H1 (cell line): ENCODE measurements around the gene TAMM41. TPM values are rescaled to one million over a fixed set of nuclear protein-coding genes. Genes with fewer than 3 reads are reported as not detected.

Source experiments
- CTCF ChIA-PET: fragments of 300-600 bp; sonication (Branson Sonifier 250); formaldehyde crosslinking; loops from one replicate; lab custom pipeline; 2021; ENCODE audit not compliant: partially characterized antibody; lab: Charles Lee
- POLR2A ChIA-PET: fragments of 300-600 bp; sonication (Branson Sonifier 250); formaldehyde crosslinking; loops from one replicate; lab custom pipeline; 2021; ENCODE audit warnings: inconsistent platforms; ENCODE audit not compliant: partially characterized antibody; lab: Charles Lee
- DNase-seq, 2 experiments: peaks; one replicate each; pipeline versions ENCODE4 v3.0.0 to v3.0.0-alpha.2; 2010 to 2022; ENCODE audit warnings: low spot score in 2 of 2, low read depth in 1 of 2, mixed read lengths in 1 of 2
- FAIRE-seq: peaks from 2 replicates; lab custom pipeline; 2011; peaks lifted over from hg19 to GRCh38; lab: Jason Lieb, UNC
- H2AFZ ChIP-seq: 2 replicates; pipeline ENCODE4 v1.8.1; 2012; ENCODE audit warnings: low read length, inconsistent platforms
- H2AK5ac ChIP-seq: 2 replicates; pipeline ENCODE4 v1.6.1; 2013; ENCODE audit warnings: low read depth, low read length
- H2BK120ac ChIP-seq: replicated peaks from 2 replicates; pipeline ENCODE3; 2013; ENCODE audit warnings: low read depth, low read length, inconsistent platforms
- H2BK12ac ChIP-seq: 2 replicates; pipeline ENCODE4 v1.6.1; 2013; ENCODE audit warnings: low read depth, low read length
- H2BK15ac ChIP-seq: 2 replicates; pipeline ENCODE4 v1.6.1; 2013; ENCODE audit warnings: low read length
- H2BK20ac ChIP-seq: 2 replicates; pipeline ENCODE4 v1.6.1; 2013; ENCODE audit warnings: low read length
- H2BK5ac ChIP-seq: 2 replicates; pipeline ENCODE4 v1.6.1; 2013; ENCODE audit warnings: low read depth, low read length
- H3K14ac ChIP-seq: 2 replicates; pipeline ENCODE4 v1.6.1; 2013; ENCODE audit warnings: inconsistent platforms; ENCODE audit not compliant: insufficient read length
- H3K18ac ChIP-seq: 2 replicates; pipeline ENCODE4 v1.6.1; 2013; ENCODE audit warnings: low read length; ENCODE audit errors: extremely low read depth
- H3K23ac ChIP-seq: 2 replicates; pipeline ENCODE4 v1.6.1; 2013; ENCODE audit warnings: inconsistent platforms; ENCODE audit not compliant: insufficient read length
- H3K23me2 ChIP-seq: 2 replicates; pipeline ENCODE4 v1.6.1; 2013; ENCODE audit warnings: low read depth, low read length
- H3K27ac ChIP-seq: 2 replicates; pipeline ENCODE4 v1.6.1; 2011; ENCODE audit warnings: low read depth, low read length, inconsistent platforms
- H3K27me3 ChIP-seq, 4 experiments: replicated peaks in 1 of 4; 1 replicate in 1 of 4; 2 replicates in 3 of 4; pipeline versions ENCODE4 v1.6.1 to v1.8.1; 2011 to 2013; ENCODE audit warnings: low read length in 3 of 4, mild to moderate bottlenecking in 3 of 4, inconsistent platforms in 2 of 4, mixed read lengths in 2 of 4, moderate library complexity in 1 of 4; ENCODE audit not compliant: control insufficient read depth in 3 of 4, insufficient read depth in 3 of 4; ENCODE audit errors: extremely low read depth in 1 of 4
- H3K36me3 ChIP-seq, 4 experiments: 2 replicates each; pipeline versions ENCODE4 v1.6.1 to v1.8.1; 2011 to 2013; ENCODE audit warnings: mild to moderate bottlenecking in 4 of 4, low read length in 3 of 4, moderate library complexity in 2 of 4, control low read depth in 1 of 4, inconsistent platforms in 1 of 4; ENCODE audit not compliant: insufficient read depth in 4 of 4, control insufficient read depth in 2 of 4
- H3K4ac ChIP-seq: replicated peaks from 2 replicates; pipeline ENCODE3; 2013; ENCODE audit warnings: low read length, low read depth, mixed read lengths, inconsistent platforms; ENCODE audit not compliant: insufficient read length
- H3K4me1 ChIP-seq, 4 experiments: replicated peaks in 1 of 4; 1 replicate in 1 of 4; 2 replicates in 3 of 4; pipeline versions ENCODE4 v1.6.1 to v1.8.1; 2011 to 2013; ENCODE audit warnings: low read length in 3 of 4, inconsistent platforms in 2 of 4, mixed read lengths in 1 of 4; ENCODE audit not compliant: insufficient read depth in 4 of 4, control insufficient read depth in 3 of 4
- H3K4me2 ChIP-seq, 2 experiments: 2 replicates each; pipeline versions ENCODE4 v1.6.1 to v1.8.1; 2011 to 2013; ENCODE audit warnings: low read depth in 2 of 2, low read length in 2 of 2, control low read depth in 1 of 2, inconsistent platforms in 1 of 2, mild to moderate bottlenecking in 1 of 2; ENCODE audit not compliant: insufficient read depth in 1 of 2
- H3K4me3 ChIP-seq, 4 experiments: fragments of 200-600, 300-600 bp in 1 of 4; sonication (generic), shearing (Covaris generic), sonication (Bioruptor Twin) in 1 of 4; 2 replicates each; pipeline versions ENCODE4 v1.5.1 to v1.8.1; 2011 to 2016; ENCODE audit warnings: low read length in 4 of 4, low read depth in 3 of 4, control low read depth in 2 of 4, inconsistent platforms in 2 of 4, mild to moderate bottlenecking in 2 of 4, mixed read lengths in 1 of 4, moderate library complexity in 1 of 4; ENCODE audit not compliant: insufficient read depth in 2 of 4; ENCODE audit errors: extremely low read depth in 1 of 4
- H3K56ac ChIP-seq: replicated peaks from 2 replicates; pipeline ENCODE3; 2013; ENCODE audit warnings: low read depth, mild to moderate bottlenecking, mixed read lengths, low read length, inconsistent platforms; ENCODE audit not compliant: insufficient read length
- H3K79me1 ChIP-seq: 2 replicates; pipeline ENCODE4 v1.6.1; 2013; ENCODE audit warnings: low read depth, low read length, control low read depth
- H3K79me2 ChIP-seq, 2 experiments: 2 replicates each; pipeline versions ENCODE4 v1.6.1 to v1.8.1; 2012 to 2013; ENCODE audit warnings: low read length in 2 of 2, mild to moderate bottlenecking in 2 of 2, inconsistent platforms in 1 of 2; ENCODE audit not compliant: insufficient read depth in 2 of 2, control insufficient read depth in 1 of 2
- H3K9ac ChIP-seq, 4 experiments: replicated peaks in 1 of 4; 1 replicate in 1 of 4; 2 replicates in 3 of 4; pipeline versions ENCODE4 v1.6.1 to v1.8.1; 2011 to 2013; ENCODE audit warnings: low read depth in 3 of 4, low read length in 3 of 4, control low read depth in 2 of 4, mild to moderate bottlenecking in 2 of 4, moderate library complexity in 2 of 4, inconsistent platforms in 1 of 4; ENCODE audit errors: extremely low read depth in 1 of 4
- H3K9me3 ChIP-seq, 2 experiments: 2 replicates each; pipeline versions ENCODE4 v1.6.1 to v1.8.1; 2012 to 2013; ENCODE audit warnings: mild to moderate bottlenecking in 2 of 2, moderate library complexity in 2 of 2, control low read depth in 1 of 2, inconsistent platforms in 1 of 2, low read depth in 1 of 2, low read length in 1 of 2, mixed read lengths in 1 of 2; ENCODE audit not compliant: insufficient read depth in 2 of 2
- H4K20me1 ChIP-seq, 2 experiments: replicated peaks in 1 of 2; 2 replicates each; pipeline versions ENCODE3 to v1.8.1; 2011 to 2013; ENCODE audit warnings: inconsistent platforms in 2 of 2, low read length in 2 of 2, mild to moderate bottlenecking in 1 of 2; ENCODE audit not compliant: insufficient read depth in 2 of 2, control insufficient read depth in 1 of 2
- H4K5ac ChIP-seq: 2 replicates; pipeline ENCODE4 v1.6.1; 2013; ENCODE audit warnings: low read length, low read depth, mixed read lengths, inconsistent platforms; ENCODE audit not compliant: insufficient read length
- H4K8ac ChIP-seq: 2 replicates; pipeline ENCODE4 v1.8.0; 2013; ENCODE audit warnings: mild to moderate bottlenecking, moderate library complexity, low read length, inconsistent platforms; ENCODE audit not compliant: insufficient read depth; ENCODE audit errors: extremely low read depth
- H4K91ac ChIP-seq: replicated peaks from 2 replicates; pipeline ENCODE3; 2013; ENCODE audit warnings: low read length, mixed read lengths, inconsistent platforms; ENCODE audit not compliant: insufficient read length
- CTCF ChIP-seq, 3 experiments: IDR thresholded peaks; 1 replicate in 2 of 3; 2 replicates in 1 of 3; pipeline versions ENCODE4 v1.5.1 to v1.6.1; 2011; ENCODE audit warnings: low read length in 3 of 3, mild to moderate bottlenecking in 3 of 3, inconsistent platforms in 2 of 3, low read depth in 1 of 3, moderate library complexity in 1 of 3; ENCODE audit not compliant: insufficient read depth in 1 of 3; ENCODE audit errors: control extremely low read depth in 1 of 3
- GTF2F1 ChIP-seq: IDR thresholded peaks from 2 replicates; pipeline ENCODE4 v1.6.1; 2012; ENCODE audit warnings: low read depth, low read length, improper control_type of control experiment, borderline replicate concordance
- RAD21 ChIP-seq, 2 experiments: IDR thresholded peaks in 1 of 2; conservative IDR thresholded peaks in 1 of 2; 2 replicates each; pipeline ENCODE4 v1.6.1; 2011; ENCODE audit warnings: low read depth in 2 of 2, low read length in 2 of 2, improper control_type of control experiment in 1 of 2, inconsistent platforms in 1 of 2, mild to moderate bottlenecking in 1 of 2, moderate library complexity in 1 of 2
- SIX5 ChIP-seq: IDR thresholded peaks from 2 replicates; pipeline ENCODE4 v1.6.1; 2011; ENCODE audit warnings: mild to moderate bottlenecking, low read depth, low read length
- SP1 ChIP-seq: IDR thresholded peaks from 2 replicates; pipeline ENCODE4 v1.6.1; 2011; ENCODE audit warnings: low read depth, low read length
- ZNF274 ChIP-seq: IDR thresholded peaks from 2 replicates; pipeline ENCODE4 v1.7.0; 2012; ENCODE audit warnings: low read length, borderline replicate concordance; ENCODE audit errors: extremely low read depth
- WGBS, 2 experiments: shearing (Covaris generic) in 1 of 2; methylation state at CpG; one replicate each; pipeline versions ENCODE4 v1.1.6 to v1.1.7; 2013 to 2015; ENCODE audit warnings: low lambda C conversion rate in 2 of 2, mixed read lengths in 2 of 2, inconsistent platforms in 1 of 2, low coverage in 1 of 2, missing lambda C conversion rate in 1 of 2; ENCODE audit not compliant: insufficient replicate concordance in 2 of 2, insufficient coverage in 1 of 2, insufficient read length in 1 of 2; ENCODE audit errors: extremely low coverage in 1 of 2, missing lambda C conversion rate in 1 of 2; 5-methylcytosine and 5-hydroxymethylcytosine counted together
- polyA plus RNA-seq, 7 experiments: library from polyadenylated mRNA; depleted of rRNA in 3 of 7; stranded (reverse) in 5 of 7; unstranded in 2 of 7; fragments of >200 nt in 5 of 7; fragments of 200-250 nt in 2 of 7; gene quantifications; 1 replicate in 5 of 7; 2 replicates in 1 of 7; 4 replicates in 1 of 7; pipeline versions ENCODE4 v1.2.1 to v1.2.3, GENCODE V29; 2011 to 2013; ENCODE audit warnings: missing spikeins in 2 of 7, mixed read lengths in 2 of 7
- total RNA-seq: library from RNA; stranded (reverse); fragmentation: NEBNext Ultra II Directional; extraction: Animal tissue kit (Norgen Biotek cat#: 25700); gene quantifications from 2 replicates; pipeline ENCODE4 v1.2.1, GENCODE V29; 2021

The TAMM41 gene
- total and polyA plus RNA-seq, 2 of the 8 experiments (the other 6 are each of a cell fraction or from before 2014, with no cell fraction given): 16.9 to 22.5 TPM

DNA sequence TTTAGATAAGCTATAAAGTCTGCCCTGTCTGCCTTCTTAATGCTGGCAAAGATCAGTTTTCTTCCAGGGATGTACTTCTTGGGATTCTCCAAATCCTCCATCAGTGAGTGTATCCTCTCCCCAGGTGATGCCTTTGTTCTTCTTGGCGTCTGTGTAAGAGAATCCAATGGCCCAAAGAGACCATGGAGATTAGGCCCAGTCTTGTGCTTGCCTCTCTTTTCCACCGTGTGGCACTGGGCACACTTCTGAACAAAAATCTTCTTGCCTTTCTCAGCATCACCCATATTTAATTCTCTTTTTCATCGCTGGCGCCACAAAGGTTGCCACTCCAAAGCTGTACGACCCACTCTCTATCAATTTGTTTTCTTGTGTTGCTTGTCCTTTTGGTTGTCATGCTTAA is 32.2 kb upstream of the TAMM41 start:
- Histone ChIP-seq H3K4me2 (no peak overlapping the region), H3K18ac (no peak overlapping the region), H3K27me3 (no peaks in the 10 kb centered on the region), H3K36me3 (no peaks in the 10 kb centered on the region), H3K4me1 (no peaks in the 10 kb centered on the region), H3K56ac (no peak overlapping the region), H3K23ac (no peak overlapping the region), H3K14ac (no peak overlapping the region), H2BK5ac (no peak overlapping the region), H4K91ac (no peak overlapping the region), H2AK5ac (no peak overlapping the region), H3K23me2 (no peaks in the 10 kb centered on the region), H3K79me2 (no peaks in the 10 kb centered on the region), H2AFZ (no peak overlapping the region), H4K5ac (no peak overlapping the region), H4K20me1 (no peaks in the 10 kb centered on the region), H2BK12ac (no peak overlapping the region), H3K4ac (no peak overlapping the region), H2BK15ac (no peak overlapping the region), H3K9ac (no peak overlapping the region), H3K9me3 (no peaks in the 10 kb centered on the region), H2BK20ac (no peak overlapping the region), H2BK120ac (no peak overlapping the region), H3K79me1 (no peaks in the 10 kb centered on the region), H3K4me3 (no peak overlapping the region), H4K8ac (no peak overlapping the region), H3K27ac (no peak overlapping the region)
- WGBS, 2 experiments: 74% methylated on average over 5 of the region's 5 CpGs; no CpG with 5 or more reads in 1 of the 2 experiments
- DNase-seq (no peak), FAIRE-seq (peak; percentile 13)
- ChIA-PET CTCF (interaction anchor here (1.3 to 1.7 kb wide), 5 partner anchors 46 to 296 kb away, joined by 3 to 7 read pairs (median 3); no protein-coding TSS in a partner anchor), POLR2A (no interaction called here)
- peak; percentile 13 to 41 (median 38) for TF ChIP-seq CTCF (IDR thresholded peaks at IDR 0.05; ENCODE audit: control extremely low read depth in 1 of 3, insufficient read depth in 1 of 3, low read depth in 1 of 3, low read length in 3 of 3)
- no peak for TF ChIP-seq GTF2F1
- TF ChIP-seq ZNF274: no peak
- TF ChIP-seq RAD21 (IDR thresholded peaks at IDR 0.05 in 1 of 2, conservative IDR thresholded peaks at IDR 0.05 in 1 of 2; ENCODE audit: low read depth in 2 of 2, low read length in 2 of 2): peak; percentile 52 to 63
- TF ChIP-seq SIX5: no peak
- TF ChIP-seq SP1: no peak
